Prostate gland (tissue), 2 donors: Measurements from ENCODE around the gene TSPAN18. TPM values are rescaled to one million over a fixed set of nuclear protein-coding genes. Genes with fewer than 3 reads are reported as not detected.

Experiments
- DNase-seq: peaks from one replicate; pipeline ENCODE4 v3.0.0-alpha.2; 2019; ENCODE audit warnings: low spot score
- H3K27ac ChIP-seq, 2 donors: fragments of 200-600 bp; sonication (generic); 2 replicates each; pipeline ENCODE4 v1.5.1; 2017 to 2019
- H3K27me3 ChIP-seq: fragments of 200-600 bp; sonication (generic); replicated peaks from 2 replicates; pipeline ENCODE4 v1.5.1; 2019; ENCODE audit not compliant: insufficient read depth
- H3K36me3 ChIP-seq, 2 donors: fragments of 200-600 bp; sonication (generic); 1 replicate in 1 of 2; 2 replicates in 1 of 2; pipeline versions ENCODE4 v1.5.1 to v1.8.1; 2017 to 2019
- H3K4me1 ChIP-seq: fragments of 200-600 bp; sonication (generic); replicated peaks from 2 replicates; pipeline ENCODE4 v1.5.1; 2019
- H3K4me3 ChIP-seq, 2 donors: fragments of 200-600 bp; sonication (generic); 2 replicates each; pipeline ENCODE4 v1.5.1; 2017 to 2019
- H3K9me3 ChIP-seq: fragments of 200-600 bp; sonication (generic); 2 replicates; pipeline ENCODE4 v1.5.1; 2017
- CTCF ChIP-seq, 4 experiments: fragments of 200-600 bp in 2 of 4; fragments of 450-650 bp in 2 of 4; sonication (generic) in 2 of 4; IDR thresholded peaks; 1 replicate in 3 of 4; 2 replicates in 1 of 4; pipeline ENCODE4 v1.5.1; 2016 to 2019; ENCODE audit warnings: antibody characterized with exemption in 4 of 4, mild to moderate bottlenecking in 2 of 4, moderate library complexity in 2 of 4
- POLR2A ChIP-seq: fragments of 450-650 bp; IDR thresholded peaks from one replicate; pipeline ENCODE4 v1.6.1; 2016; ENCODE audit warnings: antibody characterized with exemption, mild to moderate bottlenecking
- POLR2AphosphoS5 ChIP-seq: sonication (generic); formaldehyde crosslinking; IDR thresholded peaks from one replicate; pipeline ENCODE4 v1.6.1; 2017; ENCODE audit warnings: antibody characterized with exemption
- WGBS: methylation state at CpG from one replicate; pipeline ENCODE4 v1.1.5; 2018; 5-methylcytosine and 5-hydroxymethylcytosine counted together
- intact Hi-C: fragments of 100-400 bp; cut with DNase I; formaldehyde crosslinking; loops from one replicate; pipeline ENCODE4 v1.14.2; 2022
- total RNA-seq, 2 donors: library from RNA; depleted of rRNA; stranded (reverse); fragments of >200 nt; gene quantifications; one replicate each; pipeline ENCODE4 v1.1.0, GENCODE V29; 2016

The TSPAN18 gene
- total RNA-seq, 2 donors from 2014 or later: 4.1 to 6.6 TPM

GRCh38 chr11:44766112-44766971 lies 39.6 kb downstream of the TSPAN18 start:
- no peak for TF ChIP-seq POLR2A
- TF ChIP-seq CTCF (IDR thresholded peaks at IDR 0.05): no peak
- no peak for TF ChIP-seq POLR2AphosphoS5
- Histone ChIP-seq H3K27ac (peak overlapping the region; percentile 24 to 44), H3K27me3 (no peaks in the 10 kb centered on the region), H3K9me3 (no peaks in the 10 kb centered on the region), H3K4me1 (no peaks in the 10 kb centered on the region), H3K4me3 (no peak overlapping the region), H3K36me3 (no peaks in the 10 kb centered on the region)
- intact Hi-C loops: no loop called here
- DNase-seq: no peak
- 22% methylated on average over 8 of the region's 8 CpGs for WGBS

- no peaks in the 10 kb centered on the region for H3K36me3 ChIP-seq
- H3K4me3 ChIP-seq: no peak overlapping the region
- intact Hi-C loops: no loop called here
- TF ChIP-seq POLR2A: no peak
- no peak for TF ChIP-seq CTCF (IDR thresholded peaks at IDR 0.05)
- TF ChIP-seq POLR2AphosphoS5: no peak
- H3K27me3 ChIP-seq: no peaks in the 10 kb centered on the region
- H3K9me3 ChIP-seq: no peaks in the 10 kb centered on the region
- no peaks in the 10 kb centered on the region for H3K4me1 ChIP-seq
- no peak for DNase-seq
- peak overlapping the region; percentile 24 to 44 for H3K27ac ChIP-seq
These were observed 40.2 kb downstream of the TSPAN18 start for GRCh38 chr11:44766972-44767278.

DNA sequence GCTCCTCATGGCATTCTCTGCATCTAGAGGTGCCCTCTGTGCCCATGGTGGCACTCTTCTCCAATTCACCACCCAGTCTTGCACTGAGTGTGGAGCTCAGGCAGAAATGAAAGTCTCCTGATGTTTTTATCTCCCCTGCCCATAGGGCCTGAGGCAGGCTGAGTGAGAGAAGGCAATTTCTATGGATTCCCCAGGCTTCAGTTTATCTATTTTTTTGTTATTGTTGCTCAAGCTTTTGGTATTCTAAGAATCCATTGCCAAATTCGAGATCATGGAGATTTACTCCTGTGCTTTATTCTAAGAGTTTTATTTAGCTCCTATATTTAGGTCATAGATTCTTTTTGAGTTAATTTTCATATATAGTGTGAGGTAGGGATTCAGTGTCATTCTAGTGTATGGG lies 40.7 kb downstream of the TSPAN18 start:
- H3K27ac ChIP-seq: peak overlapping the region in 1 of 2 donors; percentile 24
- no peak for TF ChIP-seq CTCF (IDR thresholded peaks at IDR 0.05)
- no peak for TF ChIP-seq POLR2A
- TF ChIP-seq POLR2AphosphoS5: no peak
- H3K4me3 ChIP-seq: no peak overlapping the region
- H3K27me3 ChIP-seq: no peaks in the 10 kb centered on the region
- DNase-seq: no peak
- H3K9me3 ChIP-seq: no peaks in the 10 kb centered on the region
- WGBS: 70% methylated on average over 1 of the region's 1 CpG
- intact Hi-C loops: no loop called here
- no peaks in the 10 kb centered on the region for H3K4me1 ChIP-seq
- H3K36me3 ChIP-seq: no peaks in the 10 kb centered on the region

DNA sequence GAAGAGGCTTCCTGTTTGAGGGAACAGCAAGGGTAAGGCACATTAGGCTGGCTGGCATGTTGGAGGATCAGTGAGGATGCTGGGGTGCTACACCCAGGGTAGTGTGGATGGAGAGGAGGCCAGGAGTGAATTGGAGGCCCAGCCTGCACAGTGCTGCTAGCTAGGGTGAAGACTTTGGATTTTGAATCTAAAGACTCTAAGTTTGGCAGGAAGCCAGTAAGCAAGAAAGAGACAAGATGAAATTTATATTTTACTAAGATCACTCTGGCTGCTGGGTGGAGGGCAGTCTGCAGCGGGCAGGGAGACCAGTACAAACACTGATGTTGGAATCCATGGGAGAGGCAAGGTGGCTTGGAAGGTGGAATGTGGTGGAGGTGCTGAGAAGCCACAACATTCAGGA lies 43.6 kb downstream of the TSPAN18 start:
- no peaks in the 10 kb centered on the region for H3K9me3 ChIP-seq
- H3K4me1 ChIP-seq: no peaks in the 10 kb centered on the region
- 90% methylated on average over 1 of the region's 1 CpG for WGBS
- H3K4me3 ChIP-seq: no peak overlapping the region
- H3K27ac ChIP-seq: no peak overlapping the region
- no peak for DNase-seq
- TF ChIP-seq POLR2AphosphoS5: no peak
- TF ChIP-seq CTCF (IDR thresholded peaks at IDR 0.05): no peak
- no peak for TF ChIP-seq POLR2A
- H3K36me3 ChIP-seq: no peaks in the 10 kb centered on the region
- no peaks in the 10 kb centered on the region for H3K27me3 ChIP-seq
- intact Hi-C loops: no loop called here

GRCh38 chr11:44771252-44771734 lies 44.5 kb downstream of the TSPAN18 start:
- intact Hi-C loops: no loop called here
- no peak for DNase-seq

More at GRCh38 chr11:44771252-44771734, 44.5 kb downstream of the TSPAN18 start:
- no peaks in the 10 kb centered on the region for H3K27me3 ChIP-seq
- no peaks in the 10 kb centered on the region for H3K4me1 ChIP-seq
- TF ChIP-seq POLR2A (no peak), CTCF (IDR thresholded peaks at IDR 0.05) (no peak), POLR2AphosphoS5 (no peak)
- no peak overlapping the region for H3K4me3 ChIP-seq
- no peak overlapping the region for H3K27ac ChIP-seq
- no peaks in the 10 kb centered on the region for H3K9me3 ChIP-seq
- no peaks in the 10 kb centered on the region for H3K36me3 ChIP-seq
